CD4-positive, alpha-beta T cell treated with Interleukin-6 for 4 hours (primary cell): ENCODE data around the gene ULK3.

Source experiments
- DNase-seq: peaks from one replicate; pipeline ENCODE4 v3.0.0-alpha.2; 2020; ENCODE audit warnings: mixed read lengths

ULK3 gene

DNA sequence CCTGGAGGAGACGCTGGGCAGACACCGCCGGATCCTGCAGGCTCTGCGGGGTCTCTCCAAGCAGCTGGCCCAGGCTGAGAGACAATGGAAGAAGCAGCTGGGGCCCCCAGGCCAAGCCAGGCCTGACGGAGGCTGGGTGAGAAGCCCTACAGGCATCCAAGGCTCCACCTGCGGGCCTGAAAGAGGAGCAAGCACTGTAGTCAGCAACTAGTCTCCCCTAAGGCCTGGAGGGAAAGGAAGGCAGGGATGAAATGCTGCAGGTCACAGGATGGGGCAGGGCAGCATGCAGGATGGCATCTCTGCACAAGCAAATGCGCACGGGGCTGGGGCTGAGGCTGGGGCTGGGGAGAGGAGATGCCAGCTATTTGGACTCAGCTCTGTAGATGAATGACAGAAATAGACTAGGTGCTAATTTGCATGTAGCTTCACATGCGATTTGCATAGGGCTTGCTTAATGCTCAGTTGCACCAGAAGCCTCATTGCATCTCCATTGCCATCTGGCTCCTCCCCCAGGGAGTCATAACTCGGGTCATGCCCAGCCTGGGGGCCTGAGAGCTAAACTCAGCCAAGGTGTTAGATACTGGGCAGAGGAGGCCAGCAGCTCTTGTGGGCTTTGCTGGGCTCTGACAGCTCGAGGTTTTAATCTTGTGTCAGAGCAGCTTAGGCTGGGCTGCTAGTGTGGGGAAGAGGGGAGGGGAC lies 21.7 kb downstream of the ULK3 start:
- DNase-seq = no peak

DNA sequence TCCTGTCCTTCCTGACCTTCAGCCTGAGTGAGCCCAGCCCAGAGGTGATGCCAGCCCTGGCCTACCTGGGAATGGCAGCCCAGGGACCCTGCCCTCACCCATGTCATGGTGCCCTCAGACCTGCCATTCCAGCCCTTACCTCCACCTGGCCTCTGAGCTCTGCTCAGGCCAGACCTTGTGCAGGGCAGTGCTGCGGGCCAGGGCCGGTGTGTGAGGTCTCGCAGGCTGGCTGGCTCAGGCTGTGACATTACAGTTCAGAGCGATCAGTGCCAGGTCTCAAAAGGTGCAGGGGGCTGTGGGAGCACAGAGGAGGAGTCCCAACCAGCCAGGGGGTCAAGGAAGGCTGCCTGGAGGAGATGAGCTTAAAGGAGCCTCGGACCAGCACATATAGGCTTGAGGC lies 22.9 kb downstream of the ULK3 start:
- no peak for DNase-seq

- no peak for DNase-seq
Measured at GRCh38 chr15:74817370-74817737, 25.6 kb downstream of the ULK3 start.

- no peak for DNase-seq
Measured at GRCh38 chr15:74816624-74817369, 26.2 kb downstream of the ULK3 start.

GRCh38 chr15:74815961-74816360 lies 27.0 kb downstream of the ULK3 start:
- DNase-seq = no peak

- no peak for DNase-seq
Measured at GRCh38 chr15:74815121-74815934, 27.6 kb downstream of the ULK3 start.

DNA sequence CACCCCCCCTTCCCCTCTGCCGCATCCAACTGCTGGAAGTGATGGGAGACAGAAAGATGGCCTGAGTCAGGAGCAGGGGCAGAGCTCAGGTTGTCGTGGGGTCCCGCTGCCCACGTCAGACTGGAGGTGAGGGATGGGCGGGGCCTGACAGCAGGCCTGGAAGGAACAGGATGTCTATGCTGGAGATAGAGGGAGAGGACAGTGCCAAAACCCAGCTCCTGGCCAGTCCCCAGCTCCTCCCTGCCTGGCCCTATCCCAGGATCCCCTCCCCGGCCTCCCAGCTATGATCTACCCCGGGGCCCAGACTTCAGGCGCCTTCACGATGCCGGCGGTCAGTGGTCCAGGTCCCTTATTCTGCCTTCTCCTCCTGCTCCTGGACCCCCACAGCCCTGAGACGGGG lies 30.4 kb downstream of the ULK3 start, which contains the start of gene LMAN1L:
Gene LMAN1L (plus strand): TSS at position 303 of the 400 bp plus-strand sequence. CDS start 20 bp downstream, at position 323.
- DNase-seq = no peak

- no peak for DNase-seq
Measured at GRCh38 chr15:74809956-74810355, 33.0 kb downstream of the ULK3 start.

DNA sequence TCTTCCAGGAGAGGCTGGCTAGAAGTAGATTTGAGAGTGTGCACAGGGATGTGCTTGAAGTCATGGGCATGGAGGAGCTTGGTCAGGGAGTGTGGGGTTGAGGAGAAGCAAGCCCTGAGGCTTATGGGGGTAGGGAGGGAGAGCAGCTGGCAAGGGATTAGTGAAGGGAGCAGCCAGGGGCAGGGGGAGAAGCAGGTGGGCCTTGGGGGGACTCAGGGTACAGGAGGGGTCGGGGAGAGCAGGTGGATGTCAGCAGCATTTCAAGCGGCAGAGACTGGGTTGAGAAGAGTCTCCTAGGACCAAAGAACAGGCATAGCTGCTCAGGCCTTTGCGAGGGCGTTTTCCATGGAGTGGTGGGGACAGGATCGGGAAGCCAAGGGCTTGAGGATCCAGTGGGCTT lies 33.7 kb downstream of the ULK3 start:
- no peak for DNase-seq

- no peak for DNase-seq
Measured at GRCh38 chr15:74808840-74809229, 34.1 kb downstream of the ULK3 start.

GRCh38 chr15:74808078-74808839 lies 34.7 kb downstream of the ULK3 start:
- DNase-seq = no peak

DNA sequence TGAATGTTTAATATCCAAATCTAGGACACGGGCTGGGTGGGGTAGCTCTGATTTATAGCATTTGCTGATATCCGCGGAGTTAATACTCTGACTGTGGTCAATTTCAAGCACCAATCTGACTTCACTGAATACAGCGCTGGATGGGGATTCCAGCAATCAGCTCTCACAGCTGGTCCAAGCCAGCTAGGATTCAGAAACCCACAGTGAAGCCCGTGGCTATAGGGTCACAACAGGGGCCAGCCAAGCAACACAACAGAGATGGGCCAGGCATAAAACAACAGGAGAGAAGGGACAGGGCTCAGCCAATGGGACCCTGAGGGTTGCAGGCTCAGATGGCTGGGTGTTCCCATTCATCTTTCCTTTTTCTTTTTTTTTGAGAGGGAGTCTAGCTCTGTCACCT lies 35.7 kb downstream of the ULK3 start:
- DNase-seq = no peak

GRCh38 chr15:74804935-74805334 lies 38.0 kb downstream of the ULK3 start:
- DNase-seq = no peak

GRCh38 chr15:74802862-74803447 lies 40.0 kb downstream of the ULK3 start:
- no peak for DNase-seq

GRCh38 chr15:74802290-74802689 lies 40.7 kb downstream of the ULK3 start:
- no peak for DNase-seq

GRCh38 chr15:74801311-74801997 lies 41.5 kb downstream of the ULK3 start:
- no peak for DNase-seq

- no peak for DNase-seq
Measured at GRCh38 chr15:74800559-74801094, 42.3 kb downstream of the ULK3 start.

DNA sequence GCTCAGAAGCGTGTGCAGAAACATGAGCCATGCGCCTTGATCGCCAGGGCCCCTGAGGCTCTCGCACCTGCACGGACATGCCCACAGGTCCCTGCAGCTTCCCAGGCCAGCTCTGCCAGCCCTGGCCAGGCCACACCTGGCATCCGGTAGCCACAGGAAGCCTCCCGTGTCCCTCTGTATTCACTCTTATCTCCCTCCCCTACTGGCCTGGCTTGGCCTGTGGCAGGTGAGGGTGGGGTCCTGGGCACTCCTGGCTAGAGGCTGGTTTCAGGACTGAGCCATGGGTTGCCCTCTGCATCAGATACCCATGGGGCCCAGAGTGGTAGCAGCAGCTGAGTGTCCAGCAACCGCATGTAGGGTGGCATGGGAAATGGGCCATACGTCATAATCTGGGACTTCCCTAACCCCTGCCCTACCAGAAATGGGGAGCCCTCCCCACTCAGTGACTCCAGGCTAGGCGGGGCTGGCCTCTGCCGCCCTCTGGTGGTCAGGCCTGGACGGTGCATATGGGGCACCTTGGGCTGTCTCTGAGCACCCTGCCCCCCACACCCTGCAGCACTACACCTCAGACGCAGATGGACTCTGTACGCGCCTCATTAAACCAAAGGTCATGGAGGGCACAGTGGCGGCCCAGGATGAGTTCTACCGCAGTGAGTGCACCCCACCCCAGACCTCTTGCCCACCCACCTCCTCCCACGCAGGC lies 42.9 kb downstream of the ULK3 start:
- peak; percentile 86 for DNase-seq

GRCh38 chr15:74799255-74799855 lies 43.6 kb downstream of the ULK3 start:
- peak; percentile 53 for DNase-seq
